Fibroblast of lung (primary cell): Measurements from ENCODE around the gene RACGAP1. TPM values are rescaled to one million over a fixed set of nuclear protein-coding genes. Genes with fewer than 3 reads are reported as not detected.

Experiments used
- DNase-seq, 2 donors: peaks; one replicate each; pipeline versions ENCODE4 v3.0.0 to v3.0.0-alpha.2; 2010; ENCODE audit warnings: low read depth in 2 of 2
- H2AFZ ChIP-seq: 2 replicates; pipeline ENCODE4 v1.5.1; 2012; ENCODE audit warnings: low read length, control low read depth, inconsistent platforms
- H3K27ac ChIP-seq: 2 replicates; pipeline ENCODE4 v1.5.1; 2011; ENCODE audit warnings: low read length, control low read depth; ENCODE audit not compliant: insufficient read depth
- H3K27me3 ChIP-seq: 2 replicates; pipeline ENCODE4 v1.5.1; 2011; ENCODE audit warnings: mild to moderate bottlenecking, low read length; ENCODE audit not compliant: control insufficient read depth, insufficient read depth
- H3K36me3 ChIP-seq: 2 replicates; pipeline ENCODE4 v1.5.1; 2011; ENCODE audit warnings: low read length; ENCODE audit not compliant: control insufficient read depth, insufficient read depth
- H3K4me1 ChIP-seq: 2 replicates; pipeline ENCODE4 v1.5.1; 2011; ENCODE audit warnings: low read length; ENCODE audit not compliant: control insufficient read depth, insufficient read depth; ENCODE audit errors: extremely low read depth
- H3K4me2 ChIP-seq: 2 replicates; pipeline ENCODE4 v1.5.1; 2011; ENCODE audit warnings: low read length, control low read depth; ENCODE audit not compliant: insufficient read depth; ENCODE audit errors: extremely low read depth
- H3K4me3 ChIP-seq, 4 experiments: fragments of 200-600 bp in 1 of 4; sonication (generic) in 1 of 4; replicated peaks in 1 of 4; 2 replicates each; pipeline ENCODE4 v1.5.1; 2011 to 2016; ENCODE audit warnings: low read length in 4 of 4, low read depth in 3 of 4, mild to moderate bottlenecking in 3 of 4, control low read depth in 2 of 4, inconsistent platforms in 1 of 4, mixed read lengths in 1 of 4; ENCODE audit not compliant: insufficient read depth in 1 of 4; ENCODE audit errors: control extremely low read depth in 1 of 4
- H3K79me2 ChIP-seq: 2 replicates; pipeline ENCODE4 v1.5.1; 2012; ENCODE audit warnings: mild to moderate bottlenecking, low read length, inconsistent platforms; ENCODE audit not compliant: control insufficient read depth, insufficient read depth
- H3K9ac ChIP-seq: 2 replicates; pipeline ENCODE4 v1.5.1; 2011; ENCODE audit warnings: mild to moderate bottlenecking, low read length, control low read depth; ENCODE audit not compliant: insufficient read depth
- H3K9me3 ChIP-seq: 2 replicates; pipeline ENCODE4 v1.5.1; 2012; ENCODE audit warnings: low read depth, low read length; ENCODE audit not compliant: control insufficient read depth, insufficient read depth
- H4K20me1 ChIP-seq: 2 replicates; pipeline ENCODE4 v1.5.1; 2011; ENCODE audit warnings: low read length; ENCODE audit not compliant: control insufficient read depth, insufficient read depth; ENCODE audit errors: extremely low read depth
- EZH2 ChIP-seq: IDR thresholded peaks from 2 replicates; pipeline ENCODE4 v1.5.1; 2012; ENCODE audit warnings: low read length, control low read depth, mild to moderate bottlenecking; ENCODE audit errors: missing control alignments
- polyA plus RNA-seq, 2 donors: library from polyadenylated mRNA; depleted of rRNA in 1 of 2; stranded (reverse) in 1 of 2; unstranded in 1 of 2; fragments of >200 nt; gene quantifications; 2 replicates each; pipeline ENCODE4 v1.2.1, GENCODE V29; 2011 to 2012; ENCODE audit warnings: missing spikeins in 1 of 2
- total RNA-seq: library from RNA; depleted of rRNA; stranded (reverse); fragments of >200 nt; gene quantifications from 2 replicates; pipeline ENCODE4 v1.2.1, GENCODE V29; 2014
- TF ChIP-seq, protein P1 (sequence below), 2 donors: IDR thresholded peaks in 1 of 2; conservative IDR thresholded peaks in 1 of 2; 1 replicate in 1 of 2; 2 replicates in 1 of 2; pipeline ENCODE4 v1.5.1; 2011 to 2012; ENCODE audit warnings: low read length in 2 of 2, control low read depth in 1 of 2, inconsistent platforms in 1 of 2, low read depth in 1 of 2, mild to moderate bottlenecking in 1 of 2

Gene RACGAP1
- total and polyA plus RNA-seq, 2 donors (not counting 1 experiment from before 2014, with no cell fraction given) = 22.9 to 38.1 TPM

DNA sequence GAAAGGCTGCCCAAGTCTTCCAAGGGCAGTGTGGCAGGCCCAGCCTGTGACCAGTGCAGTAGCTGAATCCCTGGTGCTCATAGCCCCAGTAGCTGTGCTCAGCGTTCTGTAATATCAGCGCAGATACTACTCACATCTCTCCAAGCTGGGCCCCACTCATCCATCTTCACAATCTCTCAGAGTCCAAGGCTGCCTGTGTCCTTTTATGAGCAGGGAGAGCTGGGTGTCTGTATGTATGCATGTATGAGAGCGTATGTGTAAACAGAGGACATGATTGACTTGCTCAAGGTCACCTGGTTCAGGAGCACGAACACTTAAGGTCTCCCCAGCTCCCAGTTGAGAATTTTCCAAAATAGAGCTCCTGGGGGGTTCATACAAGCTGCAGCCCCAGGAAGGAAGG lies 47.2 kb downstream of the RACGAP1 start:
- Histone ChIP-seq H4K20me1 (no peaks in the 10 kb centered on the region), H2AFZ (no peak overlapping the region), H3K9me3 (no peaks in the 10 kb centered on the region), H3K4me3 (no peak overlapping the region), H3K9ac (no peak overlapping the region), H3K36me3 (no peaks in the 10 kb centered on the region), H3K27me3 (no peaks in the 10 kb centered on the region), H3K4me2 (no peak overlapping the region), H3K27ac (no peak overlapping the region), H3K4me1 (peaks cover 5% of the 10 kb centered on the region), H3K79me2 (no peaks in the 10 kb centered on the region)
- DNase-seq = no peak
- TF ChIP-seq, protein P1, sequence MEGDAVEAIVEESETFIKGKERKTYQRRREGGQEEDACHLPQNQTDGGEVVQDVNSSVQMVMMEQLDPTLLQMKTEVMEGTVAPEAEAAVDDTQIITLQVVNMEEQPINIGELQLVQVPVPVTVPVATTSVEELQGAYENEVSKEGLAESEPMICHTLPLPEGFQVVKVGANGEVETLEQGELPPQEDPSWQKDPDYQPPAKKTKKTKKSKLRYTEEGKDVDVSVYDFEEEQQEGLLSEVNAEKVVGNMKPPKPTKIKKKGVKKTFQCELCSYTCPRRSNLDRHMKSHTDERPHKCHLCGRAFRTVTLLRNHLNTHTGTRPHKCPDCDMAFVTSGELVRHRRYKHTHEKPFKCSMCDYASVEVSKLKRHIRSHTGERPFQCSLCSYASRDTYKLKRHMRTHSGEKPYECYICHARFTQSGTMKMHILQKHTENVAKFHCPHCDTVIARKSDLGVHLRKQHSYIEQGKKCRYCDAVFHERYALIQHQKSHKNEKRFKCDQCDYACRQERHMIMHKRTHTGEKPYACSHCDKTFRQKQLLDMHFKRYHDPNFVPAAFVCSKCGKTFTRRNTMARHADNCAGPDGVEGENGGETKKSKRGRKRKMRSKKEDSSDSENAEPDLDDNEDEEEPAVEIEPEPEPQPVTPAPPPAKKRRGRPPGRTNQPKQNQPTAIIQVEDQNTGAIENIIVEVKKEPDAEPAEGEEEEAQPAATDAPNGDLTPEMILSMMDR (conservative IDR thresholded peaks at IDR 0.05 in 1 of 2, IDR thresholded peaks at IDR 0.05 in 1 of 2; ENCODE audit: low read depth in 1 of 2, low read length in 2 of 2) = no peak
- no peak for TF ChIP-seq EZH2

DNA sequence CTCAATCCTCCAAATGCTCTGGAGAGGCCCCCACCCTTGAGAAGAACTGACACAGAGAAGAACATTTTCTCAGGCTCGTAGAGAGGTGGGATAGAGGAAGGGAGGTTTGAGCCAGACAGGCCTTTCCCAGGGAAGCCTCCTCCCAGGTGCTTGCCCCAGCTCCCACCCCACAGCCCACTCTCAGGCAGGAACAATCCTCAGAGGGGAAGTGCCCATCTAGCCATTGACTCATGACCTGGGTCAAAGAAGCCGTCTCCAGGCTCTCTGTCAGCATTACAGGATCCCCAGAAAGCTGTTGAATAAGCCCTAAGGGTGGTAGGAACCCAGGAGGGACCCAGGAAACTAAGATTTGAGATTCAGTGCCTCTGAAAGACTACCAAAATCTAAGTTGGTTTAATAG lies 48.7 kb downstream of the RACGAP1 start:
- Histone ChIP-seq H3K27ac (no peak overlapping the region), H3K9ac (no peak overlapping the region), H4K20me1 (no peaks in the 10 kb centered on the region), H3K79me2 (no peaks in the 10 kb centered on the region), H3K4me3 (no peak overlapping the region), H3K27me3 (peaks cover 10% of the 10 kb centered on the region), H3K4me2 (no peak overlapping the region), H2AFZ (no peak overlapping the region), H3K9me3 (no peaks in the 10 kb centered on the region), H3K36me3 (no peaks in the 10 kb centered on the region), H3K4me1 (no peaks in the 10 kb centered on the region)
- DNase-seq = no peak
- TF ChIP-seq EZH2 = no peak
- TF ChIP-seq, protein P1 (conservative IDR thresholded peaks at IDR 0.05 in 1 of 2, IDR thresholded peaks at IDR 0.05 in 1 of 2; ENCODE audit: low read depth in 1 of 2, low read length in 2 of 2) = no peak

DNA sequence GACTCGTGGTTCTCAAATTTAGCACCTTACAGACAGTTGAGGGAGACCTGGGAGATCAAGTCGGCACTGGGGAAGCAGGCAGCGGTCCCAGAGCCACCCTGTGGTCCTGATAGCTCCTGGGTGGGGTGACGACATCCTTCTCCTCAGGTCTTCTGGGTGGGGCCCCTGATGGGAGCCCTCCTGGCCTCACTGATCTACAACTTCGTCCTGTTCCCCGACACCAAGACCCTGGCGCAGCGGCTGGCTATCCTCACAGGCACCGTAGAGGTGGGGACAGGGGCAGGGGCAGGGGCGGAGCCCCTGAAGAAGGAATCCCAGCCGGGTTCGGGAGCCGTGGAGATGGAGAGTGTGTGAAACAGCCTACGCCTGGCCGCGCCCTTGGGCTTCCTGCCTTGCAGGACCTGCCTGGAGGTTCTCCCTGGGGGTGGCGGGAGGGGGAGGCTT lies 50.0 kb downstream of the RACGAP1 start:
- no peaks in the 10 kb centered on the region for H3K79me2 ChIP-seq
- peak overlapping the region; percentile 35 for H3K4me2 ChIP-seq
- H3K9me3 ChIP-seq = no peaks in the 10 kb centered on the region
- H3K27me3 ChIP-seq = peaks cover 14% of the 10 kb centered on the region
- H3K4me3 ChIP-seq = no peak overlapping the region
- H3K9ac ChIP-seq = no peak overlapping the region
- no peak overlapping the region for H2AFZ ChIP-seq
- no peak for DNase-seq
- TF ChIP-seq, protein P1 (conservative IDR thresholded peaks at IDR 0.05 in 1 of 2, IDR thresholded peaks at IDR 0.05 in 1 of 2; ENCODE audit: low read depth in 1 of 2, low read length in 2 of 2) = no peak
- TF ChIP-seq EZH2 = no peak
- H3K36me3 ChIP-seq = no peaks in the 10 kb centered on the region
- H3K4me1 ChIP-seq = no peaks in the 10 kb centered on the region
- no peaks in the 10 kb centered on the region for H4K20me1 ChIP-seq
- no peak overlapping the region for H3K27ac ChIP-seq
